ENCODE results near the gene GJB4. TPM values are rescaled to one million over a fixed set of nuclear protein-coding genes. Genes with fewer than 3 reads are reported as not detected.

Gene GJB4
- total RNA-seq, 1 donor from 2014 or later: 1.3 TPM

- H3K36me3 ChIP-seq (ENCODE audit: control insufficient read depth, insufficient read depth, low read length): no peaks in the 10 kb centered on the region
- H3K27me3 ChIP-seq (ENCODE audit: control insufficient read depth, insufficient read depth, low read length): no peaks in the 10 kb centered on the region
- no peak for TF ChIP-seq CTCF (IDR thresholded peaks at IDR 0.05; ENCODE audit: insufficient read depth, low read length, poor library complexity, severe bottlenecking)
- DNase-seq (ENCODE audit: low read depth): no peak
- H3K4me3 ChIP-seq (ENCODE audit: low read depth, low read length): no peak overlapping the region
Measured at GRCh38 chr1:34778381-34778780, 18.8 kb downstream of the GJB4 start.

- no peak for TF ChIP-seq CTCF (IDR thresholded peaks at IDR 0.05; ENCODE audit: insufficient read depth, low read length, poor library complexity, severe bottlenecking)
- no peak overlapping the region for H3K4me3 ChIP-seq (ENCODE audit: low read depth, low read length)
- H3K27me3 ChIP-seq (ENCODE audit: control insufficient read depth, insufficient read depth, low read length): no peaks in the 10 kb centered on the region
- DNase-seq (ENCODE audit: low read depth): no peak
- no peaks in the 10 kb centered on the region for H3K36me3 ChIP-seq (ENCODE audit: control insufficient read depth, insufficient read depth, low read length)
Measured at GRCh38 chr1:34779005-34779404, 19.5 kb downstream of the GJB4 start.

- DNase-seq (ENCODE audit: low read depth): no peak
- H3K27me3 ChIP-seq (ENCODE audit: control insufficient read depth, insufficient read depth, low read length): no peaks in the 10 kb centered on the region
- H3K4me3 ChIP-seq (ENCODE audit: low read depth, low read length): no peak overlapping the region
- TF ChIP-seq CTCF (IDR thresholded peaks at IDR 0.05; ENCODE audit: insufficient read depth, low read length, poor library complexity, severe bottlenecking): no peak
- H3K36me3 ChIP-seq (ENCODE audit: control insufficient read depth, insufficient read depth, low read length): no peaks in the 10 kb centered on the region
Measured at GRCh38 chr1:34779526-34779925, 20.0 kb downstream of the GJB4 start.

GRCh38 chr1:34779962-34780361 lies 20.4 kb downstream of the GJB4 start:
- H3K36me3 ChIP-seq (ENCODE audit: control insufficient read depth, insufficient read depth, low read length): no peaks in the 10 kb centered on the region
- TF ChIP-seq CTCF (IDR thresholded peaks at IDR 0.05; ENCODE audit: insufficient read depth, low read length, poor library complexity, severe bottlenecking): no peak
- no peak for DNase-seq (ENCODE audit: low read depth)
- H3K27me3 ChIP-seq (ENCODE audit: control insufficient read depth, insufficient read depth, low read length): no peaks in the 10 kb centered on the region
- no peak overlapping the region for H3K4me3 ChIP-seq (ENCODE audit: low read depth, low read length)

- H3K4me3 ChIP-seq (ENCODE audit: low read depth, low read length): no peak overlapping the region
- no peak for DNase-seq (ENCODE audit: low read depth)
- no peaks in the 10 kb centered on the region for H3K27me3 ChIP-seq (ENCODE audit: control insufficient read depth, insufficient read depth, low read length)
- no peaks in the 10 kb centered on the region for H3K36me3 ChIP-seq (ENCODE audit: control insufficient read depth, insufficient read depth, low read length)
- no peak for TF ChIP-seq CTCF (IDR thresholded peaks at IDR 0.05; ENCODE audit: insufficient read depth, low read length, poor library complexity, severe bottlenecking)
Measured at GRCh38 chr1:34780528-34780927, 21.0 kb downstream of the GJB4 start.

GRCh38 chr1:34781071-34781843 lies 21.7 kb downstream of the GJB4 start, which contains the start of gene GJB3:
GJB3 (plus strand) TSS chr1:34781214; CDS start chr1:34784763, 3,549 bp downstream.
- H3K27me3 ChIP-seq (ENCODE audit: control insufficient read depth, insufficient read depth, low read length): no peaks in the 10 kb centered on the region
- H3K4me3 ChIP-seq (ENCODE audit: low read depth, low read length): peak within 1 kb of the TSS; percentile 60
- no peaks in the 10 kb centered on the region for H3K36me3 ChIP-seq (ENCODE audit: control insufficient read depth, insufficient read depth, low read length)
- DNase-seq (ENCODE audit: low read depth): no peak
- no peak for TF ChIP-seq CTCF (IDR thresholded peaks at IDR 0.05; ENCODE audit: insufficient read depth, low read length, poor library complexity, severe bottlenecking)

All from kidney epithelial cell (primary cell).